Esophagus muscularis mucosa (tissue), 4 donors: ENCODE data around the gene SH3RF3. TPM values are rescaled to one million over a fixed set of nuclear protein-coding genes. Genes with fewer than 3 reads are reported as not detected.

Source experiments
- DNase-seq: peaks from one replicate; pipeline ENCODE4 v3.0.0-alpha.2; 2017; ENCODE audit errors: extremely low spot score
- H3K27ac ChIP-seq, 4 donors: fragments of 200-600 bp; sonication (generic); replicated peaks in 1 of 4; 1 replicate in 3 of 4; 2 replicates in 1 of 4; pipeline ENCODE4 v1.5.1; 2016 to 2019; ENCODE audit warnings: mild to moderate bottlenecking in 1 of 4
- H3K27me3 ChIP-seq, 4 donors: fragments of 200-600 bp; sonication (generic); one replicate each; pipeline versions ENCODE4 v1.5.1 to v1.6.0; 2016 to 2019
- H3K36me3 ChIP-seq, 4 donors: fragments of 200-600 bp; sonication (generic); one replicate each; pipeline ENCODE4 v1.5.1; 2016 to 2019
- H3K4me1 ChIP-seq, 4 donors: fragments of 200-600 bp; sonication (generic); one replicate each; pipeline ENCODE4 v1.5.1; 2016 to 2019
- H3K4me3 ChIP-seq, 4 donors: fragments of 200-600 bp; sonication (generic); 1 replicate in 2 of 4; 2 replicates in 2 of 4; pipeline ENCODE4 v1.5.1; 2016 to 2019; ENCODE audit warnings: mild to moderate bottlenecking in 4 of 4, moderate library complexity in 1 of 4
- H3K9me3 ChIP-seq, 4 donors: fragments of 200-600 bp; sonication (generic); 1 replicate in 3 of 4; 2 replicates in 1 of 4; pipeline ENCODE4 v1.5.1; 2016 to 2019
- CTCF ChIP-seq, 3 experiments: fragments of 200-600 bp in 2 of 3; fragments of 450-650 bp in 1 of 3; sonication (generic) in 2 of 3; IDR thresholded peaks; one replicate each; pipeline ENCODE4 v1.5.1; 2017 to 2019; ENCODE audit warnings: antibody characterized with exemption in 3 of 3, mild to moderate bottlenecking in 2 of 3, moderate library complexity in 1 of 3
- EP300 ChIP-seq: sonication (generic); formaldehyde crosslinking; IDR thresholded peaks from one replicate; pipeline ENCODE4 v1.6.1; 2017; ENCODE audit warnings: antibody characterized with exemption
- POLR2A ChIP-seq: fragments of 450-650 bp; IDR thresholded peaks from one replicate; pipeline ENCODE4 v1.6.1; 2017; ENCODE audit warnings: antibody characterized with exemption, moderate library complexity, mild to moderate bottlenecking, low read depth
- POLR2AphosphoS5 ChIP-seq, 2 donors: sonication (generic); formaldehyde crosslinking; IDR thresholded peaks; one replicate each; pipeline ENCODE4 v1.6.1; 2017; ENCODE audit warnings: antibody characterized with exemption in 2 of 2
- WGBS: methylation state at CpG from one replicate; pipeline ENCODE4 v1.1.5; 2018; 5-methylcytosine and 5-hydroxymethylcytosine counted together
- intact Hi-C: fragments of 100-400 bp; cut with DNase I; formaldehyde crosslinking; loops from one replicate; pipeline ENCODE4 v1.15.1; 2023
- total RNA-seq, 4 donors: library from RNA; depleted of rRNA; stranded (reverse); fragments of >200 nt; gene quantifications; one replicate each; pipeline versions ENCODE4 v1.1.0 to v1.2.1, GENCODE V29; 2016

SH3RF3 gene
- total RNA-seq, 4 donors from 2014 or later, result 6.3 to 17.5 (median 11.3) TPM

GRCh38 chr2:109081374-109081773 lies 47.6 kb upstream of the SH3RF3 start:
- WGBS, result 81% methylated on average over 8 of the region's 8 CpGs

GRCh38 chr2:109083771-109084170 lies 45.2 kb upstream of the SH3RF3 start:
- H3K27ac ChIP-seq, result no peak overlapping the region
- DNase-seq, result peak; percentile 64
- H3K9me3 ChIP-seq, result no peaks in the 10 kb centered on the region
- 84% methylated on average over 4 of the region's 4 CpGs for WGBS
- no peaks in the 10 kb centered on the region for H3K27me3 ChIP-seq
- TF ChIP-seq POLR2AphosphoS5 (IDR thresholded peaks at IDR 0.05) (no peak), POLR2A (no peak), EP300 (no peak), CTCF (IDR thresholded peaks at IDR 0.05) (no peak)
- no peaks in the 10 kb centered on the region for H3K4me1 ChIP-seq
- no peak overlapping the region for H3K4me3 ChIP-seq
- intact Hi-C loops, result no loop called here
- H3K36me3 ChIP-seq, result no peaks in the 10 kb centered on the region

More at GRCh38 chr2:109081374-109081773, 47.6 kb upstream of the SH3RF3 start:
- peak; percentile 88 for DNase-seq
- Histone ChIP-seq H3K36me3 (no peaks in the 10 kb centered on the region), H3K27ac (no peak overlapping the region), H3K27me3 (no peaks in the 10 kb centered on the region), H3K4me1 (no peaks in the 10 kb centered on the region), H3K4me3 (no peak overlapping the region), H3K9me3 (no peaks in the 10 kb centered on the region)
- TF ChIP-seq EP300 (no peak), CTCF (IDR thresholded peaks at IDR 0.05) (no peak), POLR2AphosphoS5 (IDR thresholded peaks at IDR 0.05) (no peak)
- intact Hi-C loops, result no loop called here

DNA sequence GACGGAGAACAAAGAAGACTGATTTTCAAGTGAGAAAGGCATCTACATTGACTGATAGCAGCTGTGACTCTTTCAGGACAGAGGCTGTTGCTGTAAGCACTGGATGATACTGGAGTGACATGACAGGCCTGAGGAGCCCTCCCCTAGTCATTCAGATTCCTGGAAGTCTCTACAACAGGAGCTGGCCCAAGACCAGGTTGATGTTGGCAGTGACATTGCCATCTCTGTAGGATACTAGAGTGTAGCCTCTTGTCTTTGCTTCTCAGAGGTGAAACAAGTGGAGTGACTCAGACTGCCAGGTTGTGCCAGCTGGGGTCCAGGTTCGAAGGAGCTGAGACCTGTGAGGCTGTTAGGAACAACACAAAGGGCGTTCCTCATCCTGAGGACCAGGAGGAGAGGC lies 44.7 kb upstream of the SH3RF3 start:
- no peaks in the 10 kb centered on the region for H3K4me1 ChIP-seq
- H3K36me3 ChIP-seq, result no peaks in the 10 kb centered on the region
- H3K27ac ChIP-seq, result no peak overlapping the region
- H3K27me3 ChIP-seq, result no peaks in the 10 kb centered on the region
- no peak overlapping the region for H3K4me3 ChIP-seq
- H3K9me3 ChIP-seq, result no peaks in the 10 kb centered on the region
- TF ChIP-seq EP300 (no peak), POLR2A (no peak)
- intact Hi-C loops, result no loop called here
- peak; percentile 80 for DNase-seq
- WGBS, result 92% methylated on average over 3 of the region's 3 CpGs

DNA sequence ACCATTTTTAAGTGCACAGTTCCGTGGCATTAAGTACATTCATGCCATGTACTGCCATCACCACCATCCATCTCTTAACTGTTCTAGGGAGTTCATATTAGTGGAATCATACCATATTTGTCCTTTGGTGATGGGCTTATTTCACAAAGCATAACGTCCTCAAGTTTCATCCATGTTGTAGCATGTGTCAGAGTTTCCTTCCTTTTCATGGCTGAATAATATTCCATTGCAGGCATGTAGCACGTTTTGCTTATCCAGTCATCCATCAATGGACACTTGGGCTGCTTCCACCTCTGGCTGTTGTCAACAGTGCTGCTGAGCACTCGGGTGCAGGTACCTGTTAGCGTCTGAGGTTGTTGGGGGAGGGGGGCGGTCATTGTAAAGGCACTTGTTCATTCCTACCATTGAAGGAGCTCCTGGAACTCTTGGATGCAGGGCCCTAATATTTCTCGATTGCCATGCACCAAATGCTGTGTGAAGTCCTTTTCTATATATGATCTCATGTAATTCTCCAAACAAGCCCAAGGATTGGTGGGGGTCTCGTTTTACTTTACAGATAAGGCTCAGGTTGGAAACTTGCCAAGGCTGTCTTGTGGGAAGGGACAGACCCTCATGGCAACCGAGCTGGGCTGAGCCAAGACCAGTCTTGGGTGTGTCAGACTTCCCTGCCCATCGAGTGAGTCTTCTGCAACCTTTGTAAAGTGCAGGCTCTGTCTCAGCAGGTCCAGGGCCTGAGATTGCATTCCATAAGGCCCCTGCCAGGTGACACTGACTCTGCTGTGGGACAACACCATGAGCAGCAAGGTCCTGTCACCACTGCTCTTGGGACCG lies 42.9 kb upstream of the SH3RF3 start:
- TF ChIP-seq EP300 (no peak), CTCF (IDR thresholded peaks at IDR 0.05) (no peak), POLR2AphosphoS5 (IDR thresholded peaks at IDR 0.05) (no peak), POLR2A (no peak)
- Histone ChIP-seq H3K27ac (no peak overlapping the region), H3K27me3 (no peaks in the 10 kb centered on the region), H3K4me1 (no peaks in the 10 kb centered on the region), H3K36me3 (no peaks in the 10 kb centered on the region), H3K9me3 (no peaks in the 10 kb centered on the region), H3K4me3 (no peak overlapping the region)
- DNase-seq, result peak; percentile 89
- WGBS, result 85% methylated on average over 10 of the region's 11 CpGs
- intact Hi-C loops, result no loop called here

DNA sequence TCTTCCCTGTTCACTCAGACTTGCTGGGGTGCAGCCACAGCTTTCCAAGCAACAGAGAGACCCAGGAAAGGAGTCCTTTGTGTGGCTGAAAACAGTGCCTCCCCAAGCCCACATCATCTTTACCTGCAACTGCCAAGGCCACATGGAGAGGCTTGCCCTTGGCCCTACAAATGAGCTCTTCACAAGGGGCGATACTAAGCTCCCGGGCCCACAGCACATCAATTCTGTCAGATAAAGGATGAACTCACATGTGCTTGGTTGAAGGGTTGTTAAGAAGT lies 42.3 kb upstream of the SH3RF3 start:
- peak; percentile 90 for DNase-seq
- WGBS, result no CpG with 5 or more reads among the region's 2 CpGs
- intact Hi-C loops, result no loop called here

More for the DNA sequence above, 42.3 kb upstream of the SH3RF3 start:
- TF ChIP-seq EP300 (no peak), CTCF (IDR thresholded peaks at IDR 0.05) (no peak), POLR2A (no peak), POLR2AphosphoS5 (IDR thresholded peaks at IDR 0.05) (no peak)
- Histone ChIP-seq H3K9me3 (no peaks in the 10 kb centered on the region), H3K36me3 (no peaks in the 10 kb centered on the region), H3K4me1 (no peaks in the 10 kb centered on the region), H3K27me3 (no peaks in the 10 kb centered on the region), H3K4me3 (no peak overlapping the region), H3K27ac (no peak overlapping the region)
